ENCODE measurements around the gene ARHGAP20. TPM values are rescaled to one million over a fixed set of nuclear protein-coding genes. Genes with fewer than 3 reads are reported as not detected.

ARHGAP20 gene
- total RNA-seq, 1 experiment from 2014 or later = not detected

- Histone ChIP-seq H3K4me1 (replicated peaks; ENCODE audit: insufficient read depth) (no peaks in the 10 kb centered on the region), H3F3A (ENCODE audit: insufficient read depth, low read depth) (no peaks in the 10 kb centered on the region), H3K9me2 (ENCODE audit: insufficient read depth) (no peaks in the 10 kb centered on the region), H3K4me3 (no peak overlapping the region), H2AFZ (no peak overlapping the region), H3K36me3 (ENCODE audit: low read depth) (no peaks in the 10 kb centered on the region), H4K20me1 (ENCODE audit: insufficient read depth) (no peaks in the 10 kb centered on the region), H3K9me3 (ENCODE audit: insufficient read depth, low read depth) (no peaks in the 10 kb centered on the region), H3K4me2 (no peak overlapping the region), H3K27ac (no peak overlapping the region), H3K79me2 (ENCODE audit: low read depth) (no peaks in the 10 kb centered on the region), H3K27me3 (ENCODE audit: insufficient read depth, low read depth) (no peaks in the 10 kb centered on the region)
- no peak for TF ChIP-seq CTCF (conservative IDR thresholded peaks at IDR 0.05)
- no TSS peak for BruUV-seq (replicated peaks)
- CTCF ChIA-PET = no interaction called here
- DNase-seq = no peak
- POLR2A ChIA-PET (ENCODE audit: unreplicated experiment) = no interaction called here
- intact Hi-C loops (cut with micrococcal nuclease; ENCODE audit: unreplicated experiment) = no loop called here
Measured at GRCh38 chr11:110728476-110728875, 16.2 kb upstream of the ARHGAP20 start.

- Histone ChIP-seq H4K20me1 (ENCODE audit: insufficient read depth) (no peaks in the 10 kb centered on the region), H3K4me2 (no peak overlapping the region), H3F3A (ENCODE audit: insufficient read depth, low read depth) (no peaks in the 10 kb centered on the region), H3K4me3 (no peak overlapping the region), H3K79me2 (ENCODE audit: low read depth) (no peaks in the 10 kb centered on the region), H3K36me3 (ENCODE audit: low read depth) (no peaks in the 10 kb centered on the region), H3K9me3 (ENCODE audit: insufficient read depth, low read depth) (no peaks in the 10 kb centered on the region), H3K27ac (no peak overlapping the region), H3K9me2 (ENCODE audit: insufficient read depth) (no peaks in the 10 kb centered on the region), H3K27me3 (ENCODE audit: insufficient read depth, low read depth) (no peaks in the 10 kb centered on the region), H2AFZ (no peak overlapping the region), H3K4me1 (replicated peaks; ENCODE audit: insufficient read depth) (peaks cover 6% of the 10 kb centered on the region)
- ChIA-PET CTCF (no interaction called here), POLR2A (ENCODE audit: unreplicated experiment) (no interaction called here)
- TF ChIP-seq EZH2 (IDR thresholded peaks at IDR 0.05; ENCODE audit: low read depth) = no peak
- no peak for TF ChIP-seq CTCF (conservative IDR thresholded peaks at IDR 0.05)
- no TSS peak for BruUV-seq (replicated peaks)
- intact Hi-C loops (cut with micrococcal nuclease; ENCODE audit: unreplicated experiment) = no loop called here
- DNase-seq = no peak
Measured at GRCh38 chr11:110724358-110724757, 12.1 kb upstream of the ARHGAP20 start.

GRCh38 chr11:110720431-110721275 lies 8.4 kb upstream of the ARHGAP20 start:
- Histone ChIP-seq H3K36me3 (ENCODE audit: low read depth) (no peaks in the 10 kb centered on the region), H3K27ac (no peak overlapping the region), H3K9me2 (ENCODE audit: insufficient read depth) (no peaks in the 10 kb centered on the region), H4K20me1 (ENCODE audit: insufficient read depth) (no peaks in the 10 kb centered on the region), H3F3A (ENCODE audit: insufficient read depth, low read depth) (no peaks in the 10 kb centered on the region), H3K4me3 (no peak overlapping the region), H3K9me3 (ENCODE audit: insufficient read depth, low read depth) (no peaks in the 10 kb centered on the region), H3K27me3 (ENCODE audit: insufficient read depth, low read depth) (no peaks in the 10 kb centered on the region), H3K4me2 (no peak overlapping the region), H2AFZ (no peak overlapping the region), H3K79me2 (ENCODE audit: low read depth) (no peaks in the 10 kb centered on the region), H3K4me1 (replicated peaks; ENCODE audit: insufficient read depth) (peaks cover 6% of the 10 kb centered on the region)
- POLR2A ChIA-PET (ENCODE audit: unreplicated experiment) = no interaction called here
- intact Hi-C loops (cut with micrococcal nuclease; ENCODE audit: unreplicated experiment) = no loop called here
- TF ChIP-seq CTCF (conservative IDR thresholded peaks at IDR 0.05) (no peak), EZH2 (IDR thresholded peaks at IDR 0.05; ENCODE audit: low read depth) (no peak)
- BruUV-seq (replicated peaks) = no TSS peak
- DNase-seq = peak in 1 of 2 experiments; percentile 52
- CTCF ChIA-PET = no interaction called here

All from PC-9 (cell line).